ENCODE measurements around the gene ARHGAP32. TPM values are rescaled to one million over a fixed set of nuclear protein-coding genes. Genes with fewer than 3 reads are reported as not detected.
"Not testable (repeated sequence)": the region's sequence is repeated elsewhere in the genome, so short reads cannot be mapped to it uniquely, and the experiment has no call there.

Gene ARHGAP32
- total RNA-seq, 4 donors from 2014 or later: 9.8 to 18.8 (median 16.2) TPM

DNA sequence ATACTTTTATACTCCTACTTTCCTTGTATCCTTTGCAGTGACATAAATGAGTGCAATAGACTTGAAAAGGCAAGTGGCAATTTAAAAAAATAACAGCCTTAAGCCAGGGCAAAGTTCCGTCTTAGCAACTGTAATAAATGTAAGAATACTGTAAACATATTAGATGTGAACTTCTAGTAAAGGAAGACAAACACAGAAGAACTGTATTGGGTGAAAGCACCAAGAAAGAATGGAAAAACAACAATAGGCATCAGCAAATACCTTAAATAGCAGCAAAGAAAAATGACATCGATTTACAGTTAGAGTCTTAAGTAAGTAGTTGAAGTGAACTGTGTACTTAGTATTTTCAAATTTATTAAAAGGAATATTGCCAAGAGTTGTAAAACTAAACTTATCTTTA, 174.0 kb downstream of the ARHGAP32 start:
- H3K4me1 ChIP-seq: peaks cover 0 to 33% (median 0%) of the 10 kb centered on the region in 3 donors
- no peaks in the 10 kb centered on the region for H3K36me3 ChIP-seq
- ATAC-seq: no peak
- no peak for TF ChIP-seq POLR2AphosphoS5 (IDR thresholded peaks at IDR 0.05)
- no peak for TF ChIP-seq EP300 (IDR thresholded peaks at IDR 0.05)
- TF ChIP-seq, protein P1, sequence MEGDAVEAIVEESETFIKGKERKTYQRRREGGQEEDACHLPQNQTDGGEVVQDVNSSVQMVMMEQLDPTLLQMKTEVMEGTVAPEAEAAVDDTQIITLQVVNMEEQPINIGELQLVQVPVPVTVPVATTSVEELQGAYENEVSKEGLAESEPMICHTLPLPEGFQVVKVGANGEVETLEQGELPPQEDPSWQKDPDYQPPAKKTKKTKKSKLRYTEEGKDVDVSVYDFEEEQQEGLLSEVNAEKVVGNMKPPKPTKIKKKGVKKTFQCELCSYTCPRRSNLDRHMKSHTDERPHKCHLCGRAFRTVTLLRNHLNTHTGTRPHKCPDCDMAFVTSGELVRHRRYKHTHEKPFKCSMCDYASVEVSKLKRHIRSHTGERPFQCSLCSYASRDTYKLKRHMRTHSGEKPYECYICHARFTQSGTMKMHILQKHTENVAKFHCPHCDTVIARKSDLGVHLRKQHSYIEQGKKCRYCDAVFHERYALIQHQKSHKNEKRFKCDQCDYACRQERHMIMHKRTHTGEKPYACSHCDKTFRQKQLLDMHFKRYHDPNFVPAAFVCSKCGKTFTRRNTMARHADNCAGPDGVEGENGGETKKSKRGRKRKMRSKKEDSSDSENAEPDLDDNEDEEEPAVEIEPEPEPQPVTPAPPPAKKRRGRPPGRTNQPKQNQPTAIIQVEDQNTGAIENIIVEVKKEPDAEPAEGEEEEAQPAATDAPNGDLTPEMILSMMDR (IDR thresholded peaks at IDR 0.05): no peak
- TF ChIP-seq POLR2A (IDR thresholded peaks at IDR 0.05): no peak
- no peaks in the 10 kb centered on the region for H3K9me3 ChIP-seq
- no peaks in the 10 kb centered on the region for H3K27me3 ChIP-seq
- 75 to 100% methylated on average over 1 to 2 of the region's 2 CpGs for WGBS, 2 donors (ENCODE audit: low coverage in 1 of 2)
- no peak overlapping the region for H3K4me3 ChIP-seq
- no peak overlapping the region for H3K27ac ChIP-seq

DNA sequence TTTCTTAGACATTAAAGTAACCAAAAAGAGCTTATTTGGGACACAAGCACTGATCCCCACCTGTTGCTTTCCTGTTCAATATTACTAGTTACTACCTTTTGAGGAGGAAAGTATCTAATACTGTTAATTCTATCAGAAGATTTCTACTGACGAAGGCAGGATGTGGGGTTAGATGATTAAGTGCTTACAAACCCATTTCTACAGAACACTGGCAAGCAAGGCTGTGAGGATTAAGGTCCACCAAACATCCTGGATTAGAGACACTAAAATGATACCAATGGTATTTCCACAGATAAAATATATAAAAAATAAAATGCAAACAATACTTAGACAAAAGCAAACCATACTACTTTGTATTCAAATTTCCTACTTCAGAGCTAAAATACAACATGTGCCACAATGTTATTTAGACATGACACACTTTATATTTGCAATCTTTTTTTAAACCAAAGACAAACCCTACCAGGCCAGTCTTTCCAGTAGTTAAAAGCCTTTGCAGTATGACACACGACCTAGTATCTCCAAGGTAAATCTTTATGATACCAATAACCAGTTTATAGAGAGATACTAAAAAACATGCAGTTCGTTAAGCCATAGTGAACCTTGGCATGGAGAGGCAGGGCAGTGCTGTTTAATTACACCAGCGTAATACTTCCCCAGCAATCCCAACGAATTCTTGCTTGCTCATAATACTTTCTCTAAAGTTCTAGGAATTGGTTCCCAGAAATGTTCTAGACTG, 178.2 kb downstream of the ARHGAP32 start:
- ATAC-seq: no peak
- Histone ChIP-seq H3K4me1 (peaks cover 0 to 4% (median 0%) of the 10 kb centered on the region in 3 donors), H3K36me3 (no peaks in the 10 kb centered on the region), H3K9me3 (no peaks in the 10 kb centered on the region), H3K4me3 (no peak overlapping the region), H3K27me3 (no peaks in the 10 kb centered on the region), H3K27ac (no peak overlapping the region)
- TF ChIP-seq, protein P1 (IDR thresholded peaks at IDR 0.05): no peak
- no peak for TF ChIP-seq EP300 (IDR thresholded peaks at IDR 0.05)
- no peak for TF ChIP-seq POLR2AphosphoS5 (IDR thresholded peaks at IDR 0.05)
- no peak for TF ChIP-seq POLR2A (IDR thresholded peaks at IDR 0.05)
- WGBS, 2 donors (ENCODE audit: low coverage in 1 of 2): 83 to 96% methylated on average over 5 of the region's 5 CpGs

- H3K4me3 ChIP-seq: no peak overlapping the region
- no peak overlapping the region for H3K27ac ChIP-seq
- no peaks in the 10 kb centered on the region for H3K27me3 ChIP-seq
- no peaks in the 10 kb centered on the region for H3K4me1 ChIP-seq
- no peaks in the 10 kb centered on the region for H3K36me3 ChIP-seq
- no peak for ATAC-seq
- 88 to 95% methylated on average over 3 to 4 of the region's 4 CpGs for WGBS, 2 donors (ENCODE audit: low coverage in 1 of 2)
- TF ChIP-seq, protein P1 (IDR thresholded peaks at IDR 0.05): no peak
- TF ChIP-seq POLR2A (IDR thresholded peaks at IDR 0.05) (no peak), POLR2AphosphoS5 (IDR thresholded peaks at IDR 0.05) (no peak), EP300 (IDR thresholded peaks at IDR 0.05) (no peak)
- H3K9me3 ChIP-seq: no peaks in the 10 kb centered on the region
These were observed 179.2 kb downstream of the ARHGAP32 start for GRCh38 chr11:129012880-129013279.

GRCh38 chr11:129006161-129006560, 186.0 kb downstream of the ARHGAP32 start:
- no peak overlapping the region for H3K27ac ChIP-seq
- no peaks in the 10 kb centered on the region for H3K36me3 ChIP-seq
- no peaks in the 10 kb centered on the region for H3K9me3 ChIP-seq
- no peaks in the 10 kb centered on the region for H3K27me3 ChIP-seq
- H3K4me1 ChIP-seq: no peaks in the 10 kb centered on the region
- H3K4me3 ChIP-seq: no peak overlapping the region
- ATAC-seq: no peak
- TF ChIP-seq, protein P1 (IDR thresholded peaks at IDR 0.05): no peak
- TF ChIP-seq POLR2A (IDR thresholded peaks at IDR 0.05) (no peak), EP300 (IDR thresholded peaks at IDR 0.05) (no peak), POLR2AphosphoS5 (IDR thresholded peaks at IDR 0.05) (no peak)
- 78 to 83% methylated on average over 3 to 4 of the region's 4 CpGs for WGBS, 2 donors (ENCODE audit: low coverage in 1 of 2)

DNA sequence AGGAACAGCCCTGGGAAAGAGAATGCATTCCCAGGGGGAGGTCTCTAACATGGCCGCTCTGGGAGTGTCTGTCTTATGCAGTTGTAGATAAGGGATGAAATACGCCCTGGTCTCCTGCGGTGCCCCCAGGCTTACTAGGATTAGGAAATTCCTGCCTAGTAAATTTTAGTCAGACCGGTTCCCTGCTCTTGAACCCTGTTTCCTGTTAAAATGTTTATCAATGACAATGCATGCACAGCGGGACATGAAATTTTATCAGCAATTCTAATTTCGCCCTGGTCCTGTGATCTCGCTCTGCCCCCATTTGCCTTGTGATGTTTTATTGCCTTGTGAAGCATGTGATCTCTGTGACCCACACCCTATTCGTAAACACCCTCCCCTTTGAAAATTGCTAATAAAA, 193.0 kb downstream of the ARHGAP32 start:
- not testable (repeated sequence) for H3K27me3 ChIP-seq, H3K4me1 ChIP-seq, H3K4me3 ChIP-seq, H3K27ac ChIP-seq, ATAC-seq
- H3K36me3 ChIP-seq: peaks cover 0 to 28% of the 10 kb centered on the region in 2 donors
- peaks cover 0 to 11% (median 0%) of the 10 kb centered on the region in 3 donors for H3K9me3 ChIP-seq
- WGBS, 2 donors (ENCODE audit: low coverage in 1 of 2): 87 to 100% methylated on average over 4 to 8 of the region's 8 CpGs
